Hepatocyte (in vitro differentiated cells): ENCODE data around the gene JAG2.

Experiments used
- EZH2 ChIP-seq: fragments of 200-600 bp; sonication (generic); IDR thresholded peaks from 2 replicates; pipeline ENCODE4 v1.6.1; 2016; ENCODE audit warnings: antibody characterized with exemption, mild to moderate bottlenecking, borderline replicate concordance
- EZH2phosphoT487 ChIP-seq: fragments of 200-600 bp; sonication (generic); IDR thresholded peaks from one replicate; pipeline ENCODE4 v1.6.1; 2018; ENCODE audit warnings: antibody characterized with exemption, mild to moderate bottlenecking, low read depth, moderate library complexity; ENCODE audit not compliant: unreplicated experiment, severe bottlenecking
- TF ChIP-seq, protein P1 (sequence below): fragments of 200-600 bp; sonication (generic); IDR thresholded peaks from 2 replicates; pipeline ENCODE4 v1.5.1; 2016; ENCODE audit warnings: antibody characterized with exemption, mild to moderate bottlenecking; ENCODE audit not compliant: poor library complexity

DNA sequence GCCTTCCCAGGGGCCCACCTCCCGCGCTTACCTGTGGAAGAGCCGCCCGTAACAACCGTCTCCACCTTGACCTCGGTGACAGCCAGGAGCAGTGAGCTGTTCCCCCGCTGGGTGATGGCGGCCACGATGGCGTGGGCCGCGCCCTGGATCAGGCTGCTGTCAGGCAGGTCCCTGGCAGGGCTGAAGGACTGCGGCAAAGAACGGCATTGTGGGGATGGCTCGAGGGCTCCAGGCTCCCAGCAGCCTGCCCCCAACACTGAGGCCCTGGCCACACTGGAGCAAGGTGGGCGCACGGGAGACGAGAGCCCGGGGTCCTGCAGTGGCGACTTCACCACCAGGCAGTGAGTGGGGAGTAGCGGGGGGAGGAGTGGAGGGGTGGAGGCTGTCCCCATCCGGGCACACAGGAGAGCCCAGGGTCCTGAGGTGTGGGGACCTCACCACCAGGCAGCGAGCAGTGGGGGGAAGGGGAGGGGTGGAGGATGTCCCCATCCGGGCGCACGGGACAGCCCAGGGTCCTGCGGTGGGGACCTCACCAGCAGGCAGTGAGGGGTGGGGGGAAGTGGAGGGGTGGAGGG is 25.0 kb downstream of the JAG2 start:
- TF ChIP-seq, protein P1, sequence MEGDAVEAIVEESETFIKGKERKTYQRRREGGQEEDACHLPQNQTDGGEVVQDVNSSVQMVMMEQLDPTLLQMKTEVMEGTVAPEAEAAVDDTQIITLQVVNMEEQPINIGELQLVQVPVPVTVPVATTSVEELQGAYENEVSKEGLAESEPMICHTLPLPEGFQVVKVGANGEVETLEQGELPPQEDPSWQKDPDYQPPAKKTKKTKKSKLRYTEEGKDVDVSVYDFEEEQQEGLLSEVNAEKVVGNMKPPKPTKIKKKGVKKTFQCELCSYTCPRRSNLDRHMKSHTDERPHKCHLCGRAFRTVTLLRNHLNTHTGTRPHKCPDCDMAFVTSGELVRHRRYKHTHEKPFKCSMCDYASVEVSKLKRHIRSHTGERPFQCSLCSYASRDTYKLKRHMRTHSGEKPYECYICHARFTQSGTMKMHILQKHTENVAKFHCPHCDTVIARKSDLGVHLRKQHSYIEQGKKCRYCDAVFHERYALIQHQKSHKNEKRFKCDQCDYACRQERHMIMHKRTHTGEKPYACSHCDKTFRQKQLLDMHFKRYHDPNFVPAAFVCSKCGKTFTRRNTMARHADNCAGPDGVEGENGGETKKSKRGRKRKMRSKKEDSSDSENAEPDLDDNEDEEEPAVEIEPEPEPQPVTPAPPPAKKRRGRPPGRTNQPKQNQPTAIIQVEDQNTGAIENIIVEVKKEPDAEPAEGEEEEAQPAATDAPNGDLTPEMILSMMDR, result no peak
- TF ChIP-seq EZH2, result no peak
- TF ChIP-seq EZH2phosphoT487, result no peak
